NCI-H82 (cell line): ENCODE measurements around the gene SUOX.
A peak's percentile ranks its signal among the peaks of the same experiment; 100 is the strongest.
"Not testable (repeated sequence)": the region's sequence is repeated elsewhere in the genome, so short reads cannot be mapped to it uniquely, and the experiment has no call there.

ENCODE experiments used
- DNase-seq: peaks from one replicate; lab custom pipeline; 2025; lab: John Stamatoyannopoulos, UW

Gene SUOX

GRCh38 chr12:56020423-56021184 lies 23.5 kb downstream of the SUOX start, which contains the start of gene IKZF4:
IKZF4 (plus strand) TSS chr12:56021043; CDS start chr12:56021494, 451 bp downstream.
- DNase-seq: peak; percentile 65

GRCh38 chr12:56021889-56022497 lies 24.9 kb downstream of the SUOX start:
- no peak for DNase-seq

DNA sequence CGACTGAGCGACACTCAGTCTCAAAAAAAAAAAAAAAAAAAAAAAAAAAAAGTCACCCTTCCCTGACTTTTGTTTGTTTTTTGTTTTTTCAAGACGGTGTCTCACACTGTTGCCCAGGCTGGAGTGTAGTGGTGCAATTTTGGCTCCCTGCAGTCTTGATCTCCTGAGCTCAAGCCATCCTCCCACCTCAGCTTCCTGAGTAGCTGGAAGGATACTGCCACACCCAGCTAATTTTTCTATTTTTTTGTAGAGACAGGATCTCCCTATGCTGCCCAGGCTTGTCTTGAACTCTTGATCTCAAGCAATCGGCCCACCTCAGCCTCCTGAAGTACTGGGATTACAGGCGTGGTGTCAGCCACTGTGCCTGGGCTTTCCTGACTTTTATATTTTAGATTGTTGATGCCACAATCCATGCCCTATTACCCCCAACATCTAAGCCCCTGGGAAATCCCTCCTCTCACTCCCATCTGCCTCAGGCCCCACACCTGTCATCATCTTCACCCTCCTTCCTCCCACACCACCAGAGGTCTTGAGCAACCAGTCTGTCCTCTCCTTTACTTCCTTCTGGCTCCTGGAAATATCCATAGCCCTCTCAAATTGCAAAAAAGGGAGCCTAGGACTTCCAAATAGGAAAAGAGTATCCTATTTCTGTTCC lies 31.6 kb downstream of the SUOX start:
- peak; percentile 55 for DNase-seq

GRCh38 chr12:56029166-56029519 lies 32.1 kb downstream of the SUOX start:
- no peak for DNase-seq

GRCh38 chr12:56029666-56030293 lies 32.7 kb downstream of the SUOX start:
- DNase-seq: peak; percentile 73

- DNase-seq: no peak
Measured at GRCh38 chr12:56031987-56032386, 34.9 kb downstream of the SUOX start.

GRCh38 chr12:56034586-56035332 lies 37.7 kb downstream of the SUOX start:
- DNase-seq: no peak

DNA sequence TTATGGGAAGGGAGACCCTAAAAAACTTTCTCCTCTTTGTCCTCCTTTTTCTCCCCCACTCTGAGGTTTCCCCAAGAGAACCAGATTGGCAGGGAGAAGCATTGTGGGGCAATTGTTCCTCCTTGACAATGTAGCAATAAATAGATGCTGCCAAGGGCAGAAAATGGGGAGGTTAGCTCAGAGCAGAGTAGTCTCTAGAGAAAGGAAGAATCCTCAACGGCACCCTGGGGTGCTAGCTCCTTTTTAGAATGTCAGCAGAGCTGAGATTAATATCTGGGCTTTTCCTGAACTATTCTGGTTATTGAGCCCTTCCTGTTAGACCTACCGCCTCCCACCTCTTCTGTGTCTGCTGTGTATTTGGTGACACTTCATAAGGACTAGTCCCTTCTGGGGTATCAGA lies 40.1 kb downstream of the SUOX start:
- no peak for DNase-seq

GRCh38 chr12:56038022-56038655 lies 41.1 kb downstream of the SUOX start:
- no peak for DNase-seq

- DNase-seq: no peak
Measured at GRCh38 chr12:56040151-56040550, 43.1 kb downstream of the SUOX start.

DNA sequence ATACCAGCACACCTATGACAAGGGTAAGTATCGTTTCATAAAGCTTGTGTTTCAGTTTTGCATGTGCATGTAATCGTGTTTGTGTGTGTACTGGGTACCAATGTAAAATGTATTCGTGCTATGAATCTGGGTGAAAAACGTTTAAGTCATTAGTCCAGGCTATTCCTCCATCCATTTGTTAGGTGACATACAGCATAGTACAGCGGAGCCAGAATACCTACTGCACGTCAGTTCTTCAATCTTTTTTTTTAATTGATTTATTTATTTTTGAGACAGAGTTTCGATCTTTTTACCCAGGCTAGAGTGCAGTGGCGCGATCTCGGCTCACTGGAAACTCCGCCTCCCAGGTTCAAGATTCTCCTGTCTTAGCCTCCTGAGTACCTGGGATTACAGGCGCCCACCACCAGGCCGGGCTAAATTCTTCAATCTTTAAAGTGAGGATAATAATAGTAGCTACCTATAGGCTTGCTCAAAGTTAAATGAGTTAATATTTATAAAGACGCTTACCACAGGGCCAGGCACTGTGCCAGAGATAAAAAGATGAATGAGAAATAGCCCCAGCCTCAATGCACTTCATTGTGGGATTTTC lies 44.0 kb downstream of the SUOX start:
- DNase-seq: peak; percentile 79

GRCh38 chr12:56041552-56042429 lies 44.7 kb downstream of the SUOX start, which contains the start of gene RPS26:
RPS26 (plus strand) TSS chr12:56041918; CDS start chr12:56042167, 249 bp downstream.
- DNase-seq: peak; percentile 100

DNA sequence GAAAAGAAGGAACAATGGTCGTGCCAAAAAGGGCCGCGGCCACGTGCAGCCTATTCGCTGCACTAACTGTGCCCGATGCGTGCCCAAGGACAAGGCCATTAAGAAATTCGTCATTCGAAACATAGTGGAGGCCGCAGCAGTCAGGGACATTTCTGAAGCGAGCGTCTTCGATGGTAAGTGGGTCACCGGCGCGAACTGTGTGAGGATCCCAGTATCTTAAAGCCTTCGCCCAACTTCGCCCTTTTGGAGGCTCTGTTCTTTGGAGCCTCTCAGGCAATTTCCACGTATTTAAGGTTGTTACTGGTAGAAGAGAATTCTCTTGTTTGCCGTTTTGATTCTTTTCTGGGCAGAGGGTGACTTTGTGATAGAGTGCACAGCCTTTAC lies 45.3 kb downstream of the SUOX start:
- DNase-seq: not testable (repeated sequence)

- no peak for DNase-seq
Measured at GRCh38 chr12:56042843-56043242, 45.8 kb downstream of the SUOX start.

GRCh38 chr12:56046027-56046780 lies 49.1 kb downstream of the SUOX start:
- peak; percentile 49 for DNase-seq

DNA sequence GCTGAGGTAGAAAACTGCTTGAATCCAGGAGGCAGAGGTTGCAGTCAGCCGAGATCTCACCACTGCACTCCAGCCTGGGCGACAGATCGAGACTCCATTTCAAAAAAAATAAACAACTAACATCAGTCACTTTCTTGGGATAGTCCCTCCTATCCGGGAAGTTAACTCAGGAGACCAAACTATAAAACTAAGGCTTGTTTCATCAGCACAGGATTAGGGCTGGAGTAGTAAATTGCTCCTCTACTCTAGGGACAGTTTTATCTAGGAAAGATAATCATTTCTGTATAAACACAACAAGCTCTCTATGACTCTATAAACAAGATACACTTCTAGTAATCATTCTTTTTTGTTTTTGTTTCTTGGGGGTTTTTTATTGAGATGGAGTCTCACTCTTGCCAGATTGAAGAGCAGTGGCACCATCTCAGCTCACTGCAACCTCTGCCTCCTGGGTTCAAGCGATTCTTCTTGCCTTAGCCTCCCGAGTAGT lies 56.4 kb downstream of the SUOX start:
- no peak for DNase-seq
